Stimulated activated CD4-positive, alpha-beta T cell treated with anti-CD3 and anti-CD28 coated beads, Interleukin-15, amount 100 ng/mL, for 1 hour (primary cell): ENCODE data around the gene NUDT1.

Experiments
- DNase-seq, 2 donors: peaks; one replicate each; pipeline ENCODE4 v3.0.0-alpha.2; 2020; ENCODE audit warnings: low read depth in 1 of 2, low spot score in 1 of 2

Gene NUDT1

DNA sequence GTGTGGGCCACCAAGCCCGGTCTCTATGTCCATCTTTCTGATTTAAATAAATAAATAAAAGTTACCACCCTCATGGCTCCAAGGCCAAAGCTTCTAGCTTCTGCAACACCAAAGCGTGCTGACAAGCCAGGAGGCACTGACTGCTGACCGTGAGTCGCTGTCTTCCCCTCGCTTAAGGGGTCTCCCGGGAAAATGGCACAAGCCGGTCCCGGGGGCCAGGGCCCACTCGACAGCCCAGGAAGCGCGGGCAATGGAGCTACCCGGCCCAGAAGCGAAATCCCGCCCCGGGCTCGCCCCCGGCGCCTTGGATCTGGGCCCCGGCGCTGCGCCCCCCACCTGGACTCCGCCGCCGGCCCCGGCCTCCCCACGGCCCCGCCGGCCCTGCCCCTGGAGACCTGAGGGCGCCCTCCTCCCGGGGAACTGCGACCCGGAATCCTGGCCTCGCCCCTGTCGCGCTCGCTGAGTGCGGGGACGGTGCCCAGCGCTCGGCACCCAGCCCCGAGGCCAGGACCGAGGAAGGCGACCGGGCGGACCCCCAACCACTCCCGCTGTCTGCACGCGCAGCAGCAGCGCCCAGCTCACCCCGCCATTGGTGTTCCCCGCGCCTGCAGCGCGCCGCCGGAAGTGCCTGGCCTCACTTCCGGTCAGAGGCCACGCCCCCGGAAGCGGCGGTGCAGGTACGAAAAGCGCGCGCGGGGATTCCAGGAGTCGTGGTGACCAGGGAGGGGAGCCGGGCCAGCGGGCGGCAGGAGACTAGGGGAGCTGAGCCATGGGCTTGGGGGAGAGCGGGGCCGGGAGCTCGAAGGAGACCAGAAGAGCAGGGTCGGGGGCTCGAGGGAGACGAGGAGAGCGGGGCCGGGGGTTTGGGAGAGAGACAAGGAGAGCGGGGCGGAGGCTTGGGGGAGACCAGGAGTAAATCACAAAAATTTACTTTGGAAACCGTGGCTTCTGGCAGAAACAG is at the start of gene NUDT1, which contains the start of gene MRM2:
NUDT1 (plus strand) TSS at position 647 of the 961 bp plus-strand sequence. CDS start 2,349 bp downstream, outside the sequence.
MRM2 (minus strand) TSS at position 626 of the 961 bp plus-strand sequence; CDS start at position 590, 36 bp downstream.
- DNase-seq, result peak; percentile 47 to 62

DNA sequence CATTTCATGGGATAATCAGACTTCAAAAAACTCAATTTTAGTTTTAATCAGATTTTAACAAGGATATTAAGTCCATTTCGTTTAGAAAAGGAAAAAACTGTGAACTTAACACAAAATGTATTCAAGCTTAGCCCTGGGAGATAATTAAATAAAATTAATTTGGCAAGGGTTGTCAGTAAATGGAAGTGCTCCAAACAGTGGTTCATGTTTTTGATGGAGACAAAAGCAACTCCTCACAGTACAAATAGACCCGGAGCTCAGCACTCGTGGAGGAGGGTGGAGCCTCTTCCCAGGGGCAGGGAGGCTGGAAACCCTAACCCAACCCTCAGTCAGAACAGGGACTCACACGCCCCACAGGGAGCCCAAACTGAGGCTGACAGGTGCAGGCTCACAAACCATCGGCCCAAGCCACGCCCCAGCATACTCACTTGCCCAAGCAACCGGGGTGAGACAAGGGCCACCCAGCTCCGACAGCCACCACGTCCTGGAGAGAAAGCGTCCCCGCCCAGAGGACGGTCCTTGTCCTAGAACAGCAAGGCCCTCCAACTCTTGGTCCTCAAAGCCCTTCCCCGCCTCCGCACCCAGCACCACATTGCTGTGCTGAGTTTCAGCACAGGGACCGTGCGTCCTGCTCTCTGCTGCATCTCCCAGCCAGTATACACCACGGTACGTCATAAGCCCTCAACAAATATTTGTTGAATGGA is 49.0 kb upstream of the NUDT1 start:
- DNase-seq, result no peak

DNA sequence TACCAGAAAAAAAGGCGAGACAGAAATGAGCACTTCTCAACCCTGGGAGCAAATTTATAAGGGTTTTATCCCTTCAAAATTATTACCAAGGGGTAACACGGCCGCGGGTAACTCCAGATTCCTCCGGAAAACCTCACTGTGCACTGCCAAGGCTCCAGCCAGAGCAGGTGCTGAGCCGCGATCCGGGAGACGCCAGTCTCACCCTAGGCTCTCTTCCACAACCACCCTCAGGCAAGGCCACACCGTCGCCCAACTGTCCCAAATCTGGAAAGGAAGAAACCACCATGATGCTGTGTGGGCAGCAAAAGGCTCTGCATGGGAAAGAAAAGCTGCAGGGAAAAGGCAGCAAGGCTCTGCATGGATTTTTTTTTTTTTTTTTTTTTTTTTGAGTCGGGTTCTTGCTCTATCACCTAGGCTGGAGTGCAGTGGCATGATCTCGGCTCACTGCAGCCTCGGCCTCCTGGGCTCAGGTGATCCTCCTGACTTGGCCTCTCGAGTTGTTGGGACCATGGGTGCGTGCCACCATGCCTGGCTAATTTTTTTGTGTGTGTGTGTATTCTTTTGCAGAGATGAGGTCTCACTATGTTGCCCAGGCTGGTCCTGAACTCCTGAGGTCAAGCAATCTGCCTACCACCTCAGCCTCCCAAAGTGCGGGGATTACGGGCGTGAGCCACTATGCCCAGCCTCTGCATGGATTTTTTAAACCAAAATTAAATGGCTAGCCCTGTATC is 48.3 kb upstream of the NUDT1 start:
- DNase-seq, result no peak

DNA sequence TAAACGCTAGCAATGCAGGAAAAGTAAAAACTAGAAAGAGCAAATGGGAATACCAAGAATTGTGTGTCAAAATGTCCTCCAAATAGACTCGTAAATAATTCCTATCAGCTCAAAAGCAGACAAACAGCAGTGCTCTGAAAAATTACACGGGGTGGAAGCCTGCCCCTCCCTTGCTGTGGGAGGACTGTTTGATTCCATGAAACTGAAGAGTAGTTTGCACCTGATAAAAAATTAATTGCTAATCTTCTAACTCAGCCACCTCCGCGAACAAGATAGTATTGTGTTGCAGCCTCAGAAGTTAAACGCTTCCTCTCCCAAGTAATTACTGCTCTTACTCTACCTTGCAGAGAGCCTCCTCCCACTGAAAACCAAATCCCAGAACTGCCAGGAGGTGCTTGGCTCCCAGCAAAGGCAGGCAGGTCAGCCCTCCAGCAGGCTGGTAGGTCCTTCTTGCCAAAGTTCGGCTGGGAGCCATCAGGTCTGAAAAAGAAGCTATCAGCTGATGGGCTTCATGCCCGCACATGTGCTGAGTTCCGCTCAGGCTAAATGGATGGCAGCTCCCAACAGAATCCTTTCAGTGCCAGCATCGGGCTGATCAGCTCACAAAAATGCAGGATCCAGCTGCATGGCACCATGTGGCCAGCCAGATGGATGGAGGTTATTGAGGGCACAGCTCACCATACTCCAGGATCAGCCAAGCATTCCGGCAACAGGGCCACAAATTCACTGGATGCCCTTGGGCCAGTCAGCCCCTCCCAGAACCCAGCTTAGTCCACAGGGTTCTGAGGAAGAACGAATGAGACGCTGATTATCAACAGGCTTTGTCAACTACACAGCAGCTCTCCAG is 46.4 kb upstream of the NUDT1 start:
- DNase-seq, result no peak

DNA sequence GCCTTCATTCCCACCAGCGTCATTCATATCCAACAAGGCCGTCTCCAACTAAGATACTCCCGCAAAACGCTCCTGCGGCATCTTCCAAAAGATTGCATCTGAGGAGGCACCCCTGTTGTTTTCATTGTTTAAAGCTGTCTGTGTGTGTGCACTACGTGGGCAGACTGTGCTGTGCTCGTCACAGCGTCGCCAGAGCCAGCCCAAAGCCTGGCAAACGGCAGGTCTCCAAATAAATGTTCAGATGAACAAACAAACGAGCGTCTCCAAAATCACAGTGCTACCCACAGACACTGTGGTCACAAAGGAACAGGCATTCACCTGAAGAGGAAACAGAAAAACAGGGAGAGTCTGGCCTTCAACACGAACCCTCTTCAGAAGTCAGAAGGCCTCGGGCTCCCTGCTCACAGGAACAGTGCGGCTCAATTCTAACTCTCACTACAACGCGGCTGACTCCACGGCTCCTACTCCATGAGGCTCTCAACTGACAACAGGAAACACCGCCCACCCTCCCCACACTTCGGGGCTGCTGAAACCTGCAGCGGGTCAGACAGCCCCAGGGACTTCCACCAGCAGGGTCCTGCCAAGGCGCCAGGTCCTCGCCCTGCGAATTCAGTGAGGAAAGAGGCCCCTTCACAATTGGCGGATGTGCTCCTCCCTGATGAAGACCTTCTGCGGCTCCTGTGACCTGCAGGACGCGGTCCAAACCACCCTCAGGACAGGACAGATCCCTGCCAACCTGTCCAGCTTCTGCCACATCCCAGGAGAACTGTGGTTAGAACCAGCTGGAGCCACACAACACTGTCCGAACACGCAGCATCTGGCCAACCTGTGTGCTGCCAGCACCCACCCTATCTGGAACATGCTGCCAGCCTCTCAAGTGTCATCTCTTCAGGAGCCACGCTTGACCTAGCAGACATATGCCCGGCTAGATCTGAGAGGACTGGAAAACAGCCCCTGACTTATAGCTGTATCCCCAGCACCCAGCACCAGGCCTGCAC is 45.3 kb upstream of the NUDT1 start:
- no peak for DNase-seq

DNA sequence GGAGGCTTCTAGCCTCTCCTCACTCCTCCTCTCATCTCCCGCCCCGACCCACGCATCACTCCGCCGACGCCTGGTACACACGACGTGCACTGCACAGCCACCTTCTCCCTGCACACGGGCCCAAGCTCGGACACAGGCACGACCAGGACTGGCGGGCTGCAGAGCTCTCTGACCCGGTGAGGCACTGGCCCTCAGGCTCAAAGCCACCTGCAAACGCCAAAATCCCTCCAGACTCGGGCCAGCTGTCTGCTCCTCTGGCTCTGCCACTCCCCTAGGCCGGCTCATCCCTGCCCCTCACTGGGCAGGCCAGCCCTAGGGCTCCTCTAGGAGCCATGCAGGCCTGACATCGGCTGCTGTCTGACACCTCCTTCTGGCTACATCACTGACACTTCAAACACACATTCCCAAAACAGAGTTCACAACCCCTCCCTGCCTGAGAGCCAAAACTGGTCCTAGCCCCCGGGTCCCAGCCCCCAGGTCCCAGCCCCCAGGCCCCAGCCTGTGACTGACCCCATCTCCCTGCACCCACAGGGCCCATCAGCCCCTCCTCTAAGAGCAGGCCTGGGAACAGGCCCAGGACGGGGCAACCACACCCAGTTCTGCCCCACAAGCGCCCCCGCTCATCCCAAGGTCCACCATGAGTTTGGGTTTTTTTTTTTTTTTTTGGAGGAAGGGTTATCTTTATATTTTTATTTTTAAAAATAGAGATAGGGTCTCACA is 44.4 kb upstream of the NUDT1 start:
- DNase-seq, result no peak

DNA sequence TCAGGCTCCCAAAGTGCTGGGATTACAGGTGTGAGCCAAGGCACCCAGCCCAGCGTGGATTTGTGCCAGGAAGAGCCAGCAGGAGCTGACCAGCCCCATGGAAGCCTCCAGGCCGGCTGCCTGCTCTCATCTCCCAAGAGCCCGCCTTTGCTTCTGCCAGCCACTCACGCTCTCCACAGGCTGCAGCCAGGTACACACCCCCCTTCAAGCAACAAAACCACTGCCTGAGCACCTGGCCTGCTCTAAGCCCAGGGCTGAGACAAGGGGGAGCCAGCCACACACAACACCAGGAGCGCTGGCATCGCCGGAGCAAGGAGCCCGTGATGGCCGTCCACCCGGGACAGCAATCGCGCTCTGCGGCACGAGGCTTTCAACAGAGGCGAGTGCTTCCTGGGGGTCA is 43.8 kb upstream of the NUDT1 start:
- DNase-seq, result no peak

DNA sequence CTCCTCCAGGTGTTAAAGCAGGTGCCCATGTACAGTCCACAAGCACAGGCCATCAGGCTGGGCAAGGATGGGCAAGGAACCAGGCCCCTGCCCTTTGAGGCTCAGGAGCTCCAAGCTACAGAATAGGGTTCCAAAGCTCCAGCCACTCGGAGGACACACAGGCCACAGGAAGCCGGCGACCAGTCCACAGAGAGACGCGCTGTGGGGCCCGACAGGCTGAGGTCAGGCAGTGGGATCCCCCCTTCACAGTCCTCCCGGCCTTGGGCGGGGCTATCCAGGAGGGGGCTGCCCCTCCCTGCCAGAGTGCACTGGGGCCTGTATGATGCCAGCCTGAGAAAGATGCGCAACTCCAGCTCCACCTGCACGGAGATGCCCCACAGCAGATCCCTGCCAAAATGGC is 43.3 kb upstream of the NUDT1 start:
- DNase-seq, result no peak

DNA sequence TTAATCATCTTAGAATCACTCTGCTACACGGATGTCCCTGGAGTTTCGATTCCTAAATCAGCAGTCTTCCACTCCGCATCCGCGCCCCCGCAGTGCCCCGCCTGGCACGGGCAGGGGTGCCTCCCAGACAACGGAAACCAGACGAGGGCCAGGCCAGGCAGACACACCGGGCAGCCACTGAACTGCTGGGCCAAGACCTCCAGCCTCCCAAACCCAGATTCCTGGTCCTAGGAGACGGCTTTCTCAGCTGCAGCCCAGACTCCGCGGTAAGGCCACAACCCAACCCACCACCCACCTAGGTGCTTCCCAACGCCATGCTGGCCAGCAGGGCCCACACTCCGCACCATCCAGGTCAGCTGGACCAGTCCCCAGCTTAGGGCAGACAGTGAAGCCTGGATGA is 42.5 kb upstream of the NUDT1 start:
- no peak for DNase-seq

DNA sequence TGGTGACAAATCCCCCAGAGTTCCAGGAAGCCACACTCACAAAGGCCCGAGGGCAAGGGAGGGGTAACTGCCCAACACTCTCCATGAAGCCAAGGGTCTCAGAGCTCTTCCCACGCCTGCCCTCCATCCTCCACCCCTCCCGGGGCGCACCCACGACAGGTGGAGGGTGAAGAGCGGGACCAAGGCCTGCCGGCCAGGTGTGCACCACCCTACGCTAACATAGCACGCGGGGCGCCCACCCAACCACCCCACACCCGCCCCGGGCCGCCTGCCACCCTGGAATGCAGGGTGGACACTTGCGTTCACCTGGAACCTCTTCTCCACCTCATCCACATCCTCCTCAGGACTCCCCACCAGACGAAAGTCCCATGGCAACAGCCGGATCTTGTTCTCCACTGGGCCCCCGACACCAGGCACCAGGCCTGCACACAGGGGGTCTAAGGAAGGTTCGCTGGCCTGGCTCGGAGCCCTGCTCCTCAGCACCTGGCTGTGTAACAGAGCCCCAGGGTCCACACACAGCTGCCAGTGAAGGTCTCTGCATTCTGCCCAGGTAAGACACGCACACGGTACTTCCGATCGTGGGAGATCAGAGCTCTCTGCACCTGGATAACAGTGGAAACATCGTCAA is 42.0 kb upstream of the NUDT1 start:
- no peak for DNase-seq

DNA sequence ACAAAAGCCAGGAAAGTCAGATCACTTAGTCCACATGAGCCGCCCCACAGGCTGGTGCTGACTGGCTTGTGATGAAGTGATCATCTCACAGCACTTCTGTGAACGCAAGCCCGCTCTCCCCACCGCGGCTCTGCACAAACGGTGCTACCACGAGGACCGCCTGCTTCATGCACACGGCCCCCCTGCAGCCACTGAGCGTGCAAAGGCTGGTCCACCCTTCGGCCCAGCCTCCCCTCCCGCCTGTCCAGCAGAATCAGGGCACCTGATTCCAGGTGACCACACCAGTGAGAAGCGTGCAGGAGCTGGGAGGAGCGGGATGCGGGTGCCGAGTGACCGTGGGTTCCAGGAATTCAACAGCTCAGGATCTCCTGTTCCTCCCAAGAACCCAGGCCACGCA is 41.4 kb upstream of the NUDT1 start:
- DNase-seq, result no peak

DNA sequence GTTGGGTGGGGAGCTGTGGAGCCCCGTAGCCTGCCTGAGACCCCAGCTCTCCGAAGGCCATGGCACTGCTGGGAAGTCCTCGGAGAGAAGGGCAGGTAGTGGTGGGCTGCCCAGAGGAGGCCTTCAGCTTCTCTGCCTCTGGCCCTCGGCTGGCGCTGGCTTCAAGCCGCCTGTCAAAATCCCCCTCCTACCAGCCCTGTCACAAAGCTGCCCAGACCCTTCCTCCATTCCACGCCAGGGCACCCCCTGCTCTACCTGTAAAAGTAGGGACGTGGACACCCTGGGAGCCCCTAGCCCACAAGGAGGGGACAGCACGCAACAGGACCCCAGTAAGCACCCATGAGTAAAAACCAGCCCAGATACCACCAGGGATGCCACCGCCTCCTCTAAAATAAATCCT is 40.9 kb upstream of the NUDT1 start:
- no peak for DNase-seq

DNA sequence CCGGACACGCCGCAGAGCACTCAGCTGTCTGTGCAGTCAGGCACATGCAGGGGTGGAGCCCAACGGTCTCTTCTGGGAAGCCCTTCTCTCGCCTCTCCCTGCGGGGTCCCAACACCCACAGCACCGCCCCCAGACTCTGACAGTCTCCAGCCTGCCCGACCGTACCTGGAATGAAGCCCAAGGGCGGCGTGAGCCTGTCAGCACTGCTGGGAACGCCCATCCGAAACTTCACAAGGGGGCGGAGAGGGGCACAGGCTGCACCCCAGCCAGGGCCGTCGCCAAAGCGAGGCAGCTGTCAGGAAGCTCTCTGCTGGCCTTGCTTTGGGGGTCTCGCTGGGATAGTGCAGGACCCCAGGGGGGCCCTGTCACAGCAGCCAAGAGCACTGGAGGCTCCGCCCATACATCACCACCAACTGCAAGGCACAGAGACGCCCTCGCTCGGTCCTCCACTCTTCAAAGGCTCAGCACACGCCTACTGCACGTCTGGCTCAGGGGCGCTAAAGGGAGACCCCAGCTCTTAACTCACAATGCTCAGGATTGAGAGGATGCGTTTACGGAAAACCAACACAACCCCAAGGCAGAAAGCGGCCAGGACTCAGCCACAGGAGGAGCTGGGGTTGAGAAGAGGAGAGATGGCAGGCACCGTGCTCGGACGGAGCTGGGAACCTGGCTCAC is 40.2 kb upstream of the NUDT1 start:
- no peak for DNase-seq

DNA sequence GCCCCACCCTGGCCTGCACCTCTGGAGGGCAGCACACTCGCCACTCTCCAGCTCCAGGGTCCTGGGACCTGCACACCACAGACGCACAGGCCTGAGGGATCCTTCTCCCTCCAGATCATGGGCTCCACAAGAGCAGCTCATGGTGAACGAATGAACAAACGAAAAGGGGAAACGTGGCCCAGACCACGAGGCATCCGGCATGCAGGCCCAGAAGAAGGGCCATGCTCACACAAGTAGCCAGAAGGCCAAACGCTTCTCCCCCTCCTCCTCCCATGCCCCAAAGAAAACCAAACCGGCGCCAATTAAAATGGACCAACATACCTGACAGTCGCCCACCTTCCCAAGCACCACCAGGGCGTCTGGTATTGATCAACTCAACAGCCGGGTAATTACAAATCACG is 39.7 kb upstream of the NUDT1 start:
- DNase-seq, result no peak

DNA sequence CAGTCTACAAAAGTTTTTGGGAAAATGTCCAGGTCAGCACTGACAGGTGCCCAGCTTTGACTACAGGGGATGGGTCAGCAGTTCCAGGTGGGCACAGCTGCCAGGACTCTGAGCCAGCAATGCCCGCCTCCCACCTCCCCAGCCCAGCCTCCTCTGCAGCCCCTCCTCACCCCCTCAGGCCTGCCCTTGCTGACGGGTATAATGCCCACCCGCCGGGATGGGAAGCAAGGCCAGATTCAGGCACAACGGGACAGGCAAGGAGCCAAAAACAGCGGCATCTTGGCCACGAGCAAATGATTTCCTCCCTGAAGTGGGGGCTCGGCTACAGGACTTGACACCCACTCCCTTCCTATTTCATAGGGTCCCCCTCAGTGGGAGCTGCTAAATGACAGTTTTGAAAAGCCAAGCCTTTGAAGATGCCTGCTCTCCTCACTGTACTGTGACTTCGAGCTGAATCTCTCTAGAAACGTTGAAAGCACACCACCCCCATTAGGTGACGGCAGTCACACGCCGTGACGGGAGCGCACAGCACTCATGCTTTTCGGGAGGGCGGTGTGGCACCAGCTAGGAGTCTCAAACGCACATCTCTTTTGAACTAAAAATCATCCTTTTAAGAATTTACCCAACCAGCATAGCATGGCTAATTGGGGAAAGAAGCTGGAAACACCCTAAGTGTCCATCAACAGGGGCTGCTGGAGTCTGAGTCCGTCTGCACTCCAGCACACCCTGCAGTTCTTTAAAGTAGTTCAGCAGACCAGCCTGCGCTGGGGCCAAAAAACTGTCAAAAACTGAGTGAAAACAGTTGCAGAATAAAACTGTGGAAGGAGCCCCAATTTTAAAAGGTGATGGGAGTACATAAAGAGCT is 38.9 kb upstream of the NUDT1 start:
- DNase-seq, result no peak

DNA sequence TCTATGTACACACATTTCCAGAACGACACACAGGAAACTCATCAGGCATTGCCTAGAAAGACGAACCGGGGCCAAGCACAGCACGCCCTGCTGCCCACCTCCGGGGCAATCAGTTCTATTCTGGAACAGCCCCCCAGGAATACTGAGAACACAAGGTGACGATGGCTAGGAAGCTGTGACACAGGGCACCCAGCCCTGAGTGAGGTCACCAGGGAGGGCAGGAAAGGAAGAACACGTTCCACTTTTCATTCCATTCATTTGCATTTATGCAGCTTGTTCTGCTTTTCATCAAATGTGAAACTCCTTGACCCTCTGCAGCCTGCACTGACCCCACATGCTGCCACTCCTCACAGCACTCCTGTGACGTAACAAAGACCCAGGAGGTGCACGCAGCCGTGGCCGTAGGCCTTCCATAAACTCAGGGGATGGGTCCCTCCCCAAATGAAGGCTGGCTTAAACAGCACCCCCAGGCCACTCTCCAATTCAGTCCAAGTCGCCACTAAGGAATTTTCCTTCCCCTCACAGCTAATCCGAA is 38.2 kb upstream of the NUDT1 start:
- no peak for DNase-seq

DNA sequence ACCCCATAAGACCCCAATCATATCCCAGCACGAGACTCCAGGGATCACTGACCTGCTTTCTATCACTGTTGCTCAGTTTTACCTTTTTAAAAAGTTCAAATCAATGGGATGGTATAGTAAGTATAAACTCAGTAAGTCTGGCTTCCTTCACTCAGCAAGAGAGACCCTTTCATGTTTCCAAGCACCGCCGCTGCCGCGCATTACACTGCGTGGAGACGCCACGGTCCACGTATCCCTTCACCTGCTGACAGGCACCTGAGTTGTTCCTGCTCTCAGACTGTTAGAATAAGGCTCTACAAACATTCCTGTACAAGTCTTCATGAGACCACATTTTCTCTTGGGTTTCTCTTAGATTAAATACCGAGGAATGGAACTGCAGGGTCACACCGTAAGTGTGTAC is 37.6 kb upstream of the NUDT1 start:
- DNase-seq, result no peak
